Breast epithelium (tissue), 3 donors: Measurements from ENCODE around the gene CHD6.

Source experiments
- CTCF ChIP-seq, 3 donors: fragments of 450-650 bp; IDR thresholded peaks; one replicate each; pipeline ENCODE4 v1.5.1; 2016 to 2017; ENCODE audit warnings: antibody characterized with exemption in 3 of 3, mild to moderate bottlenecking in 3 of 3, moderate library complexity in 3 of 3
- POLR2A ChIP-seq: fragments of 450-650 bp; IDR thresholded peaks from one replicate; pipeline ENCODE4 v1.6.1; 2016; ENCODE audit warnings: antibody characterized with exemption, mild to moderate bottlenecking, moderate library complexity
- POLR2AphosphoS5 ChIP-seq, 3 donors: sonication (generic); formaldehyde crosslinking; IDR thresholded peaks; one replicate each; pipeline ENCODE4 v1.6.1; 2017; ENCODE audit warnings: antibody characterized with exemption in 3 of 3

GRCh38 chr20:41654292-41654691 is 36.1 kb upstream of the CHD6 start:
- TF ChIP-seq CTCF (IDR thresholded peaks at IDR 0.05): no peak
- no peak for TF ChIP-seq POLR2A
- no peak for TF ChIP-seq POLR2AphosphoS5 (IDR thresholded peaks at IDR 0.05)
